Measurements from ENCODE around the gene SCYGR3. TPM values are rescaled to one million over a fixed set of nuclear protein-coding genes. Genes with fewer than 3 reads are reported as not detected.

Gene SCYGR3
- polyA plus RNA-seq, 1 donor from 2014 or later: not detected

DNA sequence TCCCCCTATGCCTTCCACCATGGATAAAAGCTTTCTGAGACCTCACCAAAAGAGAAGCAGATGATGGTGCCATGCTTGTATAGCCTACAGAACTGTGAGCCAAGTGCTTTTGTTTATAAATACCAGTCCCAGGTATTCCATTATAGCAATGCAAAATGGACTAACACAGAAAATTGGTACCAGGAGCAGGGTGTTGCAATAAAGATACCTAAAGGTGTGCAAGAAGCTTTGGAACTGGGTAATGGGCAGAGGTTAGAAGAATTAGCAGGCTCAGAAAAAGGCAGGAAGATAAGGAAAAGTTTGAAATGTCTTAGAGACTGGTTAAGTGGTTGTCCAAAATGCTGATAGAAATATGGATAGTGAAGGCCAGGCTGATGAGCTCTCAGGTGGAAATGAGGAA, 32.3 kb downstream of the SCYGR3 start:
- H3K4me3 ChIP-seq (ENCODE audit: low read length): no peak overlapping the region
- no peaks in the 10 kb centered on the region for H3K9me3 ChIP-seq (ENCODE audit: low read length)
- no peaks in the 10 kb centered on the region for H3K79me2 ChIP-seq (replicated peaks; ENCODE audit: insufficient read depth, low read length)
- TF ChIP-seq RAD21 (conservative IDR thresholded peaks at IDR 0.05) (no peak), SMC3 (conservative IDR thresholded peaks at IDR 0.05; ENCODE audit: poor library complexity) (no peak), EZH2 (IDR thresholded peaks at IDR 0.05; ENCODE audit: borderline replicate concordance, insufficient read depth, low read length, poor library complexity, severe bottlenecking) (no peak), MXI1 (conservative IDR thresholded peaks at IDR 0.05; ENCODE audit: poor library complexity, severe bottlenecking) (no peak), EP300 (conservative IDR thresholded peaks at IDR 0.05; ENCODE audit: poor library complexity, severe bottlenecking) (no peak)
- TF ChIP-seq, protein P1, sequence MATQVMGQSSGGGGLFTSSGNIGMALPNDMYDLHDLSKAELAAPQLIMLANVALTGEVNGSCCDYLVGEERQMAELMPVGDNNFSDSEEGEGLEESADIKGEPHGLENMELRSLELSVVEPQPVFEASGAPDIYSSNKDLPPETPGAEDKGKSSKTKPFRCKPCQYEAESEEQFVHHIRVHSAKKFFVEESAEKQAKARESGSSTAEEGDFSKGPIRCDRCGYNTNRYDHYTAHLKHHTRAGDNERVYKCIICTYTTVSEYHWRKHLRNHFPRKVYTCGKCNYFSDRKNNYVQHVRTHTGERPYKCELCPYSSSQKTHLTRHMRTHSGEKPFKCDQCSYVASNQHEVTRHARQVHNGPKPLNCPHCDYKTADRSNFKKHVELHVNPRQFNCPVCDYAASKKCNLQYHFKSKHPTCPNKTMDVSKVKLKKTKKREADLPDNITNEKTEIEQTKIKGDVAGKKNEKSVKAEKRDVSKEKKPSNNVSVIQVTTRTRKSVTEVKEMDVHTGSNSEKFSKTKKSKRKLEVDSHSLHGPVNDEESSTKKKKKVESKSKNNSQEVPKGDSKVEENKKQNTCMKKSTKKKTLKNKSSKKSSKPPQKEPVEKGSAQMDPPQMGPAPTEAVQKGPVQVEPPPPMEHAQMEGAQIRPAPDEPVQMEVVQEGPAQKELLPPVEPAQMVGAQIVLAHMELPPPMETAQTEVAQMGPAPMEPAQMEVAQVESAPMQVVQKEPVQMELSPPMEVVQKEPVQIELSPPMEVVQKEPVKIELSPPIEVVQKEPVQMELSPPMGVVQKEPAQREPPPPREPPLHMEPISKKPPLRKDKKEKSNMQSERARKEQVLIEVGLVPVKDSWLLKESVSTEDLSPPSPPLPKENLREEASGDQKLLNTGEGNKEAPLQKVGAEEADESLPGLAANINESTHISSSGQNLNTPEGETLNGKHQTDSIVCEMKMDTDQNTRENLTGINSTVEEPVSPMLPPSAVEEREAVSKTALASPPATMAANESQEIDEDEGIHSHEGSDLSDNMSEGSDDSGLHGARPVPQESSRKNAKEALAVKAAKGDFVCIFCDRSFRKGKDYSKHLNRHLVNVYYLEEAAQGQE (IDR thresholded peaks at IDR 0.05; ENCODE audit: borderline replicate concordance): no peak
- TF ChIP-seq, protein P2, sequence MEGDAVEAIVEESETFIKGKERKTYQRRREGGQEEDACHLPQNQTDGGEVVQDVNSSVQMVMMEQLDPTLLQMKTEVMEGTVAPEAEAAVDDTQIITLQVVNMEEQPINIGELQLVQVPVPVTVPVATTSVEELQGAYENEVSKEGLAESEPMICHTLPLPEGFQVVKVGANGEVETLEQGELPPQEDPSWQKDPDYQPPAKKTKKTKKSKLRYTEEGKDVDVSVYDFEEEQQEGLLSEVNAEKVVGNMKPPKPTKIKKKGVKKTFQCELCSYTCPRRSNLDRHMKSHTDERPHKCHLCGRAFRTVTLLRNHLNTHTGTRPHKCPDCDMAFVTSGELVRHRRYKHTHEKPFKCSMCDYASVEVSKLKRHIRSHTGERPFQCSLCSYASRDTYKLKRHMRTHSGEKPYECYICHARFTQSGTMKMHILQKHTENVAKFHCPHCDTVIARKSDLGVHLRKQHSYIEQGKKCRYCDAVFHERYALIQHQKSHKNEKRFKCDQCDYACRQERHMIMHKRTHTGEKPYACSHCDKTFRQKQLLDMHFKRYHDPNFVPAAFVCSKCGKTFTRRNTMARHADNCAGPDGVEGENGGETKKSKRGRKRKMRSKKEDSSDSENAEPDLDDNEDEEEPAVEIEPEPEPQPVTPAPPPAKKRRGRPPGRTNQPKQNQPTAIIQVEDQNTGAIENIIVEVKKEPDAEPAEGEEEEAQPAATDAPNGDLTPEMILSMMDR (IDR thresholded peaks at IDR 0.05; ENCODE audit: poor library complexity, severe bottlenecking): no peak
- H3K27me3 ChIP-seq (ENCODE audit: insufficient read depth, low read depth, low read length): no peaks in the 10 kb centered on the region
- H3K9ac ChIP-seq (ENCODE audit: low read length): no peak overlapping the region
- no peak overlapping the region for H3K27ac ChIP-seq (ENCODE audit: low read length)
- no peaks in the 10 kb centered on the region for H3F3A ChIP-seq (ENCODE audit: insufficient read depth, low read length, poor library complexity, severe bottlenecking)
- no peak overlapping the region for H2AFZ ChIP-seq (ENCODE audit: low read depth, low read length)
- H3K9me2 ChIP-seq (ENCODE audit: insufficient read depth, low read length): no peaks in the 10 kb centered on the region
- no peak overlapping the region for H3K4me2 ChIP-seq (ENCODE audit: low read length)
- H4K20me1 ChIP-seq (ENCODE audit: insufficient read depth): no peaks in the 10 kb centered on the region
- no peaks in the 10 kb centered on the region for H3K36me3 ChIP-seq (ENCODE audit: insufficient read depth, low read length)

DNA sequence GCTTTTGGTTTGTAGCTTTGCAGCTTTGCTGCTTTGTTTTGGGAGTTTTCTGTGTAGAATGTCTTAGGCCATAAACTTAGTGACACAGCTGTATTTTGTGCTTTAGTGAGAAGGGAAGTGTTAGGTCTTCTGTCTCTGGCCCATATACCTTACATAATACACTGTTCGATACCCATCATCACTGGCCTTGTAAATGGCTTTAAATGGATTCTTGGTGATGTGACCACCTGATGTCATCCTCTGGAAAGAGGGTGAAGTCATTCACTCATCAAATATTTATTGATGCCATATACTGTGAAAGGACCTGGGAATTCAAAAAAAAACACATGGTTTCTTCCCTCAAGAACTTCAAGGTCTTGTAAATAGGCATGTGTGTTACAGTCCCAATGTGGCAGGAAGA, 34.8 kb downstream of the SCYGR3 start:
- no peaks in the 10 kb centered on the region for H3K36me3 ChIP-seq (ENCODE audit: insufficient read depth, low read length)
- H3K27ac ChIP-seq (ENCODE audit: low read length): no peak overlapping the region
- H3K4me2 ChIP-seq (ENCODE audit: low read length): no peak overlapping the region
- TF ChIP-seq, protein P2 (IDR thresholded peaks at IDR 0.05; ENCODE audit: poor library complexity, severe bottlenecking): no peak
- TF ChIP-seq, protein P1 (IDR thresholded peaks at IDR 0.05; ENCODE audit: borderline replicate concordance): no peak
- no peak for TF ChIP-seq TAF1 (IDR thresholded peaks at IDR 0.05; ENCODE audit: low read depth)
- no peak for TF ChIP-seq SMC3 (conservative IDR thresholded peaks at IDR 0.05; ENCODE audit: poor library complexity)
- TF ChIP-seq RAD21 (conservative IDR thresholded peaks at IDR 0.05): no peak
- no peak for TF ChIP-seq MXI1 (conservative IDR thresholded peaks at IDR 0.05; ENCODE audit: poor library complexity, severe bottlenecking)
- TF ChIP-seq POLR2AphosphoS5 (IDR thresholded peaks at IDR 0.05): no peak
- no peak for TF ChIP-seq EP300 (conservative IDR thresholded peaks at IDR 0.05; ENCODE audit: poor library complexity, severe bottlenecking)
- TF ChIP-seq EZH2 (IDR thresholded peaks at IDR 0.05; ENCODE audit: borderline replicate concordance, insufficient read depth, low read length, poor library complexity, severe bottlenecking): no peak
- no peaks in the 10 kb centered on the region for H3K9me2 ChIP-seq (ENCODE audit: insufficient read depth, low read length)
- H3K79me2 ChIP-seq (replicated peaks; ENCODE audit: insufficient read depth, low read length): no peaks in the 10 kb centered on the region
- no peaks in the 10 kb centered on the region for H3K27me3 ChIP-seq (ENCODE audit: insufficient read depth, low read depth, low read length)
- H3K9me3 ChIP-seq (ENCODE audit: low read length): no peaks in the 10 kb centered on the region
- no peak overlapping the region for H2AFZ ChIP-seq (ENCODE audit: low read depth, low read length)
- no peak overlapping the region for H3K4me3 ChIP-seq (ENCODE audit: low read length)
- H3F3A ChIP-seq (ENCODE audit: insufficient read depth, low read length, poor library complexity, severe bottlenecking): no peaks in the 10 kb centered on the region
- no peaks in the 10 kb centered on the region for H4K20me1 ChIP-seq (ENCODE audit: insufficient read depth)
- no peak overlapping the region for H3K9ac ChIP-seq (ENCODE audit: low read length)
